Cardiac muscle cell (in vitro differentiated cells and primary cell): ENCODE data around the gene PLIN5. TPM values are rescaled to one million over a fixed set of nuclear protein-coding genes. Genes with fewer than 3 reads are reported as not detected.

Source experiments
- DNase-seq, 2 donors: peaks; one replicate each; pipeline versions ENCODE4 v3.0.0 to v3.0.0-alpha.2; 2010 to 2017; ENCODE audit warnings: low read depth in 1 of 2, low spot score in 1 of 2
- H3K27ac ChIP-seq: fragments of 200-600 bp; sonication (generic); 2 replicates; pipeline ENCODE4 v1.5.1; 2016
- H3K27me3 ChIP-seq: fragments of 200-600 bp; sonication (generic); 2 replicates; pipeline ENCODE4 v1.6.0; 2016; ENCODE audit warnings: control low read depth
- H3K36me3 ChIP-seq: fragments of 200-600 bp; sonication (generic); 2 replicates; pipeline ENCODE4 v1.5.1; 2016; ENCODE audit warnings: control low read depth
- H3K4me1 ChIP-seq: fragments of 200-600 bp; sonication (generic); 2 replicates; pipeline ENCODE4 v1.8.1; 2017; ENCODE audit warnings: low read depth, mild to moderate bottlenecking, mixed run types
- H3K4me3 ChIP-seq: fragments of 200-600 bp; sonication (generic); 2 replicates; pipeline ENCODE4 v1.5.1; 2016; ENCODE audit warnings: mild to moderate bottlenecking
- H3K9me3 ChIP-seq: fragments of 200-600 bp; sonication (generic); 2 replicates; pipeline ENCODE4 v1.5.1; 2017; ENCODE audit warnings: low read depth, mild to moderate bottlenecking, control low read depth
- polyA plus RNA-seq: library from polyadenylated mRNA; unstranded; fragments of >200 nt; fragmentation: Nextera tagmentation; extraction: Ambion mirVana; gene quantifications from 2 replicates; pipeline ENCODE4 v1.2.1, GENCODE V29; 2016
- total RNA-seq: library from RNA; depleted of rRNA; stranded (reverse); fragments of >200 nt; gene quantifications from 2 replicates; pipeline ENCODE4 v1.2.3, GENCODE V29; 2016
- TF ChIP-seq, protein P1 (sequence below): IDR thresholded peaks from 2 replicates; pipeline ENCODE4 v1.5.1; 2012; ENCODE audit warnings: low read depth, mild to moderate bottlenecking, low read length

Gene PLIN5
- total and polyA plus RNA-seq, 2 experiments from 2014 or later: 8.7 to 10.1 TPM

DNA sequence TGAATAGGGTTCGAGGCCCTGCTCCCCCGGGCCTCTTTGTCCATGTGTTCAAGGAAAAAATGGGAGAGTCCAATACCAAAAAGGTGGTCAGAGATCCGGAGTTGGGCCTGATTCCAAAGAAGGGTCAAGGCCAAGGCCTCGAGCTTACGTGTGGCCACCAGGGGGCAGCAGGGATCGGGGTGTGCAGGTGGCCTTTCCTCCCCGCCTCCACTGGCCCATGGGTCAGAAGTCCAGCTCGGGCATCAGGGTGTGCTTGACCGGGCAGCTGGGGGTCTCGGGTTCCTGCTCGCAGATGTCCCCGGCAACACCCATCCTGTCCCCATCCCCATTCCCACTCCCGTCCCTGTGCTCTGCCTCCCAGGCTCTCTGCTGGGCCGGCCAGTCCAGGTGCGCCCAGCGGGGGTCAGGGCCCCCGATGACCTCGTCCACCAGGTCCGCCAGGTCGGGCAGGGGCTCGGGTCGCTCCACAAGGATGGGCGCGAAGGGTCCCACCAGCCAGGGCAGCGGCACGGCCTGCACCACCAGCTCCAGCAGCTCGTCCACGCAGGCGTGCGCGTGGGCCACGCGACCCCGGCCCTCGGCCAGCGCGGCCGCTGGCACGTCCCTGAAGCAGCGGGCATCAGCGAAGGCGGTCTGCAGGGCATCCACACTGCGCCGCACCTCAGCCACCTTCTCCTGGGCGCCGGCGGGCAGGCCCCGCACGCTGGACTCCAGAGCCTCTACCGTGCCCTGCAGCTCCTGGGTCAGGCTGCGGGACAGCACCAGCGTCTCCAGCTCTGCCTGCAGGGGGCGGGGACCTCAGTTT lies 11.5 kb downstream of the PLIN5 start:
- TF ChIP-seq, protein P1, sequence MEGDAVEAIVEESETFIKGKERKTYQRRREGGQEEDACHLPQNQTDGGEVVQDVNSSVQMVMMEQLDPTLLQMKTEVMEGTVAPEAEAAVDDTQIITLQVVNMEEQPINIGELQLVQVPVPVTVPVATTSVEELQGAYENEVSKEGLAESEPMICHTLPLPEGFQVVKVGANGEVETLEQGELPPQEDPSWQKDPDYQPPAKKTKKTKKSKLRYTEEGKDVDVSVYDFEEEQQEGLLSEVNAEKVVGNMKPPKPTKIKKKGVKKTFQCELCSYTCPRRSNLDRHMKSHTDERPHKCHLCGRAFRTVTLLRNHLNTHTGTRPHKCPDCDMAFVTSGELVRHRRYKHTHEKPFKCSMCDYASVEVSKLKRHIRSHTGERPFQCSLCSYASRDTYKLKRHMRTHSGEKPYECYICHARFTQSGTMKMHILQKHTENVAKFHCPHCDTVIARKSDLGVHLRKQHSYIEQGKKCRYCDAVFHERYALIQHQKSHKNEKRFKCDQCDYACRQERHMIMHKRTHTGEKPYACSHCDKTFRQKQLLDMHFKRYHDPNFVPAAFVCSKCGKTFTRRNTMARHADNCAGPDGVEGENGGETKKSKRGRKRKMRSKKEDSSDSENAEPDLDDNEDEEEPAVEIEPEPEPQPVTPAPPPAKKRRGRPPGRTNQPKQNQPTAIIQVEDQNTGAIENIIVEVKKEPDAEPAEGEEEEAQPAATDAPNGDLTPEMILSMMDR: peak; percentile 84
- no peaks in the 10 kb centered on the region for H3K4me1 ChIP-seq
- peak; percentile 63 to 70 for DNase-seq

DNA sequence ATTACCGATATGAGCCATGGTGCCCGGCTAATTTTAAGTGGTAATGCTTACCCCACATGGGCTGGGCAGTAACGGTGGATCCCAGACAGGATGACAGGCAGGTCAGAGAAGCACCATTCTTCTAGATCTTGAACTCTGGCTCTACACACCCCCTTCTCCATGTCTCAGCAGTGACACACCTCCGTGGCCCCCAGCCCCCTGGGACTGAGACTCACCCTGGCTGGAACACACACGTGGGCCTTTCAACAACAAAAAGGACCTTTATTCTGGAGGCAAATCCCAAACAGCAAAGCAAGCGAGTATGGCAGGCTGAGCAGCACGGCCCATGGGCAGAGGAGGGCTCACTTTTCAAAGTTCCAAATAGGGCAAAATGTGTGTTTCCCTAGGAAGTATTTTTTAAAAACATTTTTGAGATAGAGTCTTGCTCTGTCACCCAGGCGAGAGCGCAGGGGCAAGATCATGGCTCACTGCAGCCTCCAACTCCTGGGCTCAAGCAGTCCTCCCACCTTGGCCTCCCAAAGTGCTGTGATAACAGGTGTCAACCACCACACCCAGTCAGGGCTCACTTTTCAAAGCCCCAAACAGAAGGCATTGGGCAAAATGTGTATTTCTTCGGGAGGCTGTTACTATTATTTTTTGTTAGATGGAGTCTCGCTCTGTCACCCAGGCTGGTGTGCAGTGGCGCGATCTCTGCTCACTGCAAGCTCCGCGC lies 12.6 kb downstream of the PLIN5 start:
- H3K9me3 ChIP-seq: no peaks in the 10 kb centered on the region
- H3K4me3 ChIP-seq: no peak overlapping the region
- TF ChIP-seq, protein P1: no peak
- H3K27ac ChIP-seq: no peak overlapping the region
- no peaks in the 10 kb centered on the region for H3K36me3 ChIP-seq
- H3K4me1 ChIP-seq: no peaks in the 10 kb centered on the region
- H3K27me3 ChIP-seq: no peaks in the 10 kb centered on the region
- no peak for DNase-seq

More for the DNA sequence above, 11.5 kb downstream of the PLIN5 start:
- no peaks in the 10 kb centered on the region for H3K36me3 ChIP-seq
- no peaks in the 10 kb centered on the region for H3K27me3 ChIP-seq
- no peaks in the 10 kb centered on the region for H3K9me3 ChIP-seq
- H3K27ac ChIP-seq: no peak overlapping the region
- no peak overlapping the region for H3K4me3 ChIP-seq

DNA sequence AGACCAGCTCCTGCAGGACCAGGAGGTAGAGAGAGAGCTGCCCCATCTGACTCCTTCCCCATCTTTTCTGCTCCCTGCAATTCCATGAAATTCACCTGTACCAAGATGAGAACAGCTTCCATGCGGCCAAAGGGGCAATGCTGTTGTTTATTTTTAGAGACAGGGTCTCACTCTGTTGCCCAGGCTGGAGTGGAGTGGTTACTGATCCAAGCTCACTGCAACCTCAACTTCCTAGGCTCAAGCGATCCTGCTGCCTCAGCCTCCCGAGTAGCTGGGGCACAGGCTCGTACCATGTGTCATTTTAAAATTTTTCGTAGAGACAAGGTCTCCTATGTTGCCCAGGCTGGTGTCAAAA lies 13.2 kb downstream of the PLIN5 start:
- TF ChIP-seq, protein P1: no peak
- no peak overlapping the region for H3K27ac ChIP-seq
- no peaks in the 10 kb centered on the region for H3K4me1 ChIP-seq
- H3K36me3 ChIP-seq: no peaks in the 10 kb centered on the region
- no peak overlapping the region for H3K4me3 ChIP-seq
- no peaks in the 10 kb centered on the region for H3K27me3 ChIP-seq
- DNase-seq: no peak
- no peaks in the 10 kb centered on the region for H3K9me3 ChIP-seq

- Histone ChIP-seq H3K4me3 (no peak overlapping the region), H3K27me3 (no peaks in the 10 kb centered on the region), H3K27ac (no peak overlapping the region), H3K36me3 (no peaks in the 10 kb centered on the region), H3K9me3 (no peaks in the 10 kb centered on the region), H3K4me1 (no peaks in the 10 kb centered on the region)
- peak in 1 of 2 donors; percentile 35 for DNase-seq
- TF ChIP-seq, protein P1: no peak
Measured at GRCh38 chr19:4521170-4521887, 13.7 kb downstream of the PLIN5 start.

DNA sequence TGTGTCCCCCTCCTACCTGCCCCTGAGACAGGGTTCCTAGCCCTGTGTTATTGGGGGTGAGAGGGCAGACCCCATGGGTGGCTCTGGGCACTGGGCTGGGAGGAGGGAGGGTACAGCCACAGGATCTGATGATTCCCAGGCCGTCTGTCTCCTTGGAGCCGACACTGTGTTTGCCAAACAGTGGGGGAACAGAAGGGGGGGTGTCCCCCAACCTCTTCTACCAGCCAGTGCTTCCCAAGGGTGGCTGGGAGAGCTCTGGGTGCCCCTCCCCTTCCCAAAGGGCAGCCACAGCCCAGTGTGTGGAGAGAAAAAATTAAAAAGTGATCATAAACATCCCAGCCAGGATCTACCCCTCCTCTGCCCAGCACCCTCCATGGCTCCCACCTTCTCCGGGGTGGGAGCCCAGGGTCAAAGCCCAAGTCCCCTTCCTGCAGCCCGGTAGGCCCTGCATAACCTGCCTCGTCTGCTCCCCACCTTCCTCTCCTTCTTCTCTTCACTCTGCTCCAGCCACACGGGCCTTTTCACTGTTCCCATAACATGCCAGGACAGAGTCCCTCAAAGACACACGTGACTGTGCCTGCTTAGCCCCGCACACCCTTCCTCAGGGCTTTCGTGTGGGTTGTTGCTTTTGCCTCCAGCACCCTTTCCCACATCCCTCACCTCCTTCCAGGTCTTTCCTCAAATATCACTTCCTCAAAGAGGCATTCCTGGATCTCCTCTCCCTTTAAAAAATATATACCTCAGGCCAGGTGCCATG lies 15.3 kb downstream of the PLIN5 start:
- Histone ChIP-seq H3K4me1 (no peaks in the 10 kb centered on the region), H3K36me3 (no peaks in the 10 kb centered on the region), H3K4me3 (no peak overlapping the region), H3K27ac (no peak overlapping the region), H3K9me3 (no peaks in the 10 kb centered on the region), H3K27me3 (no peaks in the 10 kb centered on the region)
- peak in 1 of 2 donors; percentile 46 for DNase-seq
- TF ChIP-seq, protein P1: no peak
